Panc1 (cell line): ENCODE results near the gene KRT85. TPM values are rescaled to one million over a fixed set of nuclear protein-coding genes. Genes with fewer than 3 reads are reported as not detected.

Source experiments
- ATAC-seq: fragments of 200-7000 bp; cut with Tn5 transposase; 2 replicates; pipeline ENCODE4 v1.9.1; 2020; ENCODE audit warnings: mild to moderate bottlenecking, moderate library complexity
- BruUV-seq: library from RNA; stranded (reverse); fragments of 400-500 nt; replicated peaks from 2 replicates; lab custom pipeline; 2021; lab: Mats Ljungman, UMichigan
- CTCF ChIA-PET: fragments of 300-600 bp; sonication (Branson Sonifier 250); formaldehyde crosslinking; loops from one replicate; lab custom pipeline; 2022; ENCODE audit warnings: antibody characterized with exemption; lab: Charles Lee
- POLR2A ChIA-PET: fragments of 300-600 bp; sonication (Branson Sonifier 250); formaldehyde crosslinking; loops from one replicate; lab custom pipeline; 2022; ENCODE audit warnings: antibody characterized with exemption; lab: Charles Lee
- DNase-seq: peaks from one replicate; pipeline ENCODE4 v3.0.0-alpha.2; 2010; ENCODE audit warnings: low read depth, low spot score
- H3K27ac ChIP-seq: 2 replicates; pipeline ENCODE4 v1.5.1; 2011; ENCODE audit warnings: mild to moderate bottlenecking, low read length, inconsistent platforms
- H3K27me3 ChIP-seq: fragments of 200-500 bp; sonication (Bioruptor generic); 2 replicates; pipeline ENCODE4 v1.6.0; 2014; ENCODE audit warnings: low read length, inconsistent platforms; ENCODE audit not compliant: control insufficient read depth, insufficient read depth
- H3K36me3 ChIP-seq: fragments of 200-500 bp; sonication (Bioruptor generic); 2 replicates; pipeline ENCODE4 v1.5.1; 2014; ENCODE audit warnings: inconsistent platforms, mild to moderate bottlenecking, low read length, moderate library complexity; ENCODE audit not compliant: control insufficient read depth, insufficient read depth
- H3K4me1 ChIP-seq: 2 replicates; pipeline ENCODE4 v1.5.1; 2011; ENCODE audit warnings: inconsistent platforms, mild to moderate bottlenecking, low read length, moderate library complexity; ENCODE audit not compliant: control insufficient read depth, insufficient read depth
- H3K4me3 ChIP-seq, 2 experiments: 2 replicates each; pipeline ENCODE4 v1.5.1; 2011 to 2012; ENCODE audit warnings: low read depth in 2 of 2, low read length in 2 of 2, mild to moderate bottlenecking in 2 of 2, inconsistent platforms in 1 of 2, moderate library complexity in 1 of 2
- H3K9me3 ChIP-seq: fragments of 200-500 bp; sonication (Bioruptor generic); 2 replicates; pipeline ENCODE4 v1.5.1; 2014; ENCODE audit warnings: low read depth, mild to moderate bottlenecking, inconsistent platforms, low read length, moderate library complexity; ENCODE audit not compliant: control insufficient read depth, insufficient read depth
- POLR2AphosphoS5 ChIP-seq: IDR thresholded peaks from 2 replicates; pipeline ENCODE4 v1.6.1; 2012; ENCODE audit warnings: mild to moderate bottlenecking, low read depth, low read length, moderate library complexity
- SIN3A ChIP-seq: IDR thresholded peaks from 2 replicates; pipeline ENCODE4 v1.6.1; 2012; ENCODE audit warnings: low read depth, mild to moderate bottlenecking, low read length, moderate library complexity, borderline replicate concordance; ENCODE audit not compliant: insufficient read depth
- TCF7L2 ChIP-seq: IDR thresholded peaks from 2 replicates; pipeline ENCODE4 v1.6.1; 2011; ENCODE audit warnings: mild to moderate bottlenecking, low read depth, low read length, inconsistent platforms
- in situ Hi-C: cut with HindIII; loops from 2 replicates; pipeline ENCODE4 v1.10.0; 2016; ENCODE audit warnings: low sequenced_read_pairs, low pct_unique_long_range_greater_than_20kb
- intact Hi-C: fragments of 100-400 bp; cut with micrococcal nuclease; formaldehyde crosslinking; loops from one replicate; pipeline ENCODE4 v1.10.0; 2022; ENCODE audit not compliant: unreplicated experiment
- total RNA-seq: library from RNA; stranded (reverse); gene quantifications from one replicate; pipeline ENCODE4 v1.2.1, GENCODE V29; 2021; ENCODE audit not compliant: unreplicated experiment
- TF ChIP-seq, protein P1 (sequence below), 2 experiments: IDR thresholded peaks; 2 replicates each; pipeline ENCODE4 v1.6.1; 2011 to 2012; ENCODE audit warnings: low read depth in 2 of 2, control low read depth in 1 of 2, low read length in 1 of 2, mild to moderate bottlenecking in 1 of 2, moderate library complexity in 1 of 2; ENCODE audit not compliant: insufficient read depth in 1 of 2
- TF ChIP-seq, protein P2 (sequence below): fragments of 450-650 bp; IDR thresholded peaks from 2 replicates; pipeline ENCODE4 v1.5.1; 2017; ENCODE audit warnings: mild to moderate bottlenecking

Gene KRT85
- total RNA-seq, 1 experiment from 2014 or later: not detected

DNA sequence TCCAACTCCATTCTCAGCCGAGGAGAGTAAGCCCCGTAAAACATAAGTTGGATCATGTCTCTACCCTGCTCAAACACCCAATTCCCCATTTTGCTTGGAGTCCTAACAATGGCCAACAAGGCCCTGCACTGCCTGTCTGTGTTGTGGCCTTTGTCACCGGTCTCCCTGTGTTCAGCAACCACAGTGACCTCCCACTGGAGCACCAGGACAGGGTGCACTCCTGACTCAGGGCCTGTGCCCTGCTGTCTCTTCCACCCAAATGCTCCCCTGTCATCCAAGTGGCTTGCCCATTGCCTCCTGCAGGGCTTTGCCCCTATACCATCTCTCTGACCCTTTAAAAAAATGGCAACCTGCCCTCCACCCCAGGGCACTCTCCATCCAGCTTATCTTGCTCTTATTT is 4.4 kb upstream of the KRT85 start:
- ATAC-seq (no peak), DNase-seq (no peak)
- in situ Hi-C loops (no loop called here), intact Hi-C loops (loop anchor here (5.0 to 10.0 kb wide), 2 partner anchors 217 to 506 kb away; no protein-coding TSS in a partner anchor)
- TF ChIP-seq TCF7L2 (no peak), POLR2AphosphoS5 (no peak), SIN3A (no peak)
- TF ChIP-seq, protein P1, sequence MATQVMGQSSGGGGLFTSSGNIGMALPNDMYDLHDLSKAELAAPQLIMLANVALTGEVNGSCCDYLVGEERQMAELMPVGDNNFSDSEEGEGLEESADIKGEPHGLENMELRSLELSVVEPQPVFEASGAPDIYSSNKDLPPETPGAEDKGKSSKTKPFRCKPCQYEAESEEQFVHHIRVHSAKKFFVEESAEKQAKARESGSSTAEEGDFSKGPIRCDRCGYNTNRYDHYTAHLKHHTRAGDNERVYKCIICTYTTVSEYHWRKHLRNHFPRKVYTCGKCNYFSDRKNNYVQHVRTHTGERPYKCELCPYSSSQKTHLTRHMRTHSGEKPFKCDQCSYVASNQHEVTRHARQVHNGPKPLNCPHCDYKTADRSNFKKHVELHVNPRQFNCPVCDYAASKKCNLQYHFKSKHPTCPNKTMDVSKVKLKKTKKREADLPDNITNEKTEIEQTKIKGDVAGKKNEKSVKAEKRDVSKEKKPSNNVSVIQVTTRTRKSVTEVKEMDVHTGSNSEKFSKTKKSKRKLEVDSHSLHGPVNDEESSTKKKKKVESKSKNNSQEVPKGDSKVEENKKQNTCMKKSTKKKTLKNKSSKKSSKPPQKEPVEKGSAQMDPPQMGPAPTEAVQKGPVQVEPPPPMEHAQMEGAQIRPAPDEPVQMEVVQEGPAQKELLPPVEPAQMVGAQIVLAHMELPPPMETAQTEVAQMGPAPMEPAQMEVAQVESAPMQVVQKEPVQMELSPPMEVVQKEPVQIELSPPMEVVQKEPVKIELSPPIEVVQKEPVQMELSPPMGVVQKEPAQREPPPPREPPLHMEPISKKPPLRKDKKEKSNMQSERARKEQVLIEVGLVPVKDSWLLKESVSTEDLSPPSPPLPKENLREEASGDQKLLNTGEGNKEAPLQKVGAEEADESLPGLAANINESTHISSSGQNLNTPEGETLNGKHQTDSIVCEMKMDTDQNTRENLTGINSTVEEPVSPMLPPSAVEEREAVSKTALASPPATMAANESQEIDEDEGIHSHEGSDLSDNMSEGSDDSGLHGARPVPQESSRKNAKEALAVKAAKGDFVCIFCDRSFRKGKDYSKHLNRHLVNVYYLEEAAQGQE (IDR thresholded peaks at IDR 0.05; ENCODE audit: insufficient read depth in 1 of 2, low read depth in 2 of 2, low read length in 1 of 2): no peak
- TF ChIP-seq, protein P2, sequence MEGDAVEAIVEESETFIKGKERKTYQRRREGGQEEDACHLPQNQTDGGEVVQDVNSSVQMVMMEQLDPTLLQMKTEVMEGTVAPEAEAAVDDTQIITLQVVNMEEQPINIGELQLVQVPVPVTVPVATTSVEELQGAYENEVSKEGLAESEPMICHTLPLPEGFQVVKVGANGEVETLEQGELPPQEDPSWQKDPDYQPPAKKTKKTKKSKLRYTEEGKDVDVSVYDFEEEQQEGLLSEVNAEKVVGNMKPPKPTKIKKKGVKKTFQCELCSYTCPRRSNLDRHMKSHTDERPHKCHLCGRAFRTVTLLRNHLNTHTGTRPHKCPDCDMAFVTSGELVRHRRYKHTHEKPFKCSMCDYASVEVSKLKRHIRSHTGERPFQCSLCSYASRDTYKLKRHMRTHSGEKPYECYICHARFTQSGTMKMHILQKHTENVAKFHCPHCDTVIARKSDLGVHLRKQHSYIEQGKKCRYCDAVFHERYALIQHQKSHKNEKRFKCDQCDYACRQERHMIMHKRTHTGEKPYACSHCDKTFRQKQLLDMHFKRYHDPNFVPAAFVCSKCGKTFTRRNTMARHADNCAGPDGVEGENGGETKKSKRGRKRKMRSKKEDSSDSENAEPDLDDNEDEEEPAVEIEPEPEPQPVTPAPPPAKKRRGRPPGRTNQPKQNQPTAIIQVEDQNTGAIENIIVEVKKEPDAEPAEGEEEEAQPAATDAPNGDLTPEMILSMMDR: no peak
- H3K4me1 ChIP-seq: no peaks in the 10 kb centered on the region; the same call in 1 of the 2 replicates
- ChIA-PET POLR2A (no interaction called here), CTCF (interaction anchor here (0.7 to 2.1 kb wide), 4 partner anchors 24 to 499 kb away, joined by 3 to 6 read pairs (median 4); no protein-coding TSS in a partner anchor)
- H3K36me3 ChIP-seq: no peaks in the 10 kb centered on the region
- H3K27ac ChIP-seq: no peak overlapping the region
- no peaks in the 10 kb centered on the region for H3K27me3 ChIP-seq
- no TSS peak for BruUV-seq
- H3K9me3 ChIP-seq: no peaks in the 10 kb centered on the region
- H3K4me3 ChIP-seq: no peak overlapping the region

DNA sequence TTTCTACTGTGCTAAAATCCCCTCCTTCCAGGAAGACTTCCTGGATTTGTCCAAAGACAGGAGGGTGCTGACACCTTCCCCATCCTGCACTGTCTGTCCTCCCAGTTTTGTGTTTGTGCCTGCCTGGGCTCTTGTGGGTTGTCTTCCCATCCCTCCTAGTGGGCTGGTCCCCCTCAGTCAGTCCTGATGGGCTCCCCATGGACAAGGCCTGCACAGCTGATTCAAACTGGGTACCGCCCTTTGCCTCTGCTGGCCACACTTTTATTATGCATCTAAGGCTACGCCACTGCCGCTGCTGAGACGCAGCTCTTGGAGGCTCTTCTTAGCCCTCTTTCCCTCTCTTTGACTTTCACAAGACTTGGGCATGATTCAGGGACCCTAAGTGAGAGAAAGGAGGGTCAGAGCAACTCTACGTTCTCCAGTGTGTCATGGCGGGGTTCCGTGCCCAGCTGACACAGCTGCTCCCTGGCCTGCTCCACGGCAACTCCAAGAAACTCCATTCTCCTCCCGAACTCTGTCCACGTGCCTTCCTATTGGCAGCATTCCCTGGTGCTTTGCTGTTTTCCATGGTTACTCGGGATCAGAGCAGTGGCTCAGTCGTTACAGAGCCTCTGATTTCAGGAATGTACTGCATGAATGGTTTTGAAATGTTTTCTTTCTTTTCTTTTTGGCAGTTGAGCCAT is 3.8 kb upstream of the KRT85 start:
- no peak for TF ChIP-seq TCF7L2
- TF ChIP-seq, protein P1 (IDR thresholded peaks at IDR 0.05; ENCODE audit: insufficient read depth in 1 of 2, low read depth in 2 of 2, low read length in 1 of 2): no peak
- no peak for TF ChIP-seq SIN3A
- TF ChIP-seq, protein P2: no peak
- TF ChIP-seq POLR2AphosphoS5: no peak
- in situ Hi-C loops: no loop called here
- DNase-seq (no peak), ATAC-seq (no peak)
- POLR2A ChIA-PET: no interaction called here
- H3K27ac ChIP-seq: no peak overlapping the region
- intact Hi-C loops: loop anchor here (5.0 to 10.0 kb wide), 2 partner anchors 216 to 506 kb away; no protein-coding TSS in a partner anchor
- BruUV-seq: no TSS peak
- no peak overlapping the region for H3K4me3 ChIP-seq
- CTCF ChIA-PET: interaction anchor here (1.8 to 2.1 kb wide), 2 partner anchors 495 to 499 kb away, joined by 4 to 6 read pairs; no protein-coding TSS in a partner anchor
- no peaks in the 10 kb centered on the region for H3K27me3 ChIP-seq
- H3K4me1 ChIP-seq: no peaks in the 10 kb centered on the region; the same call in 1 of the 2 replicates
- H3K36me3 ChIP-seq: no peaks in the 10 kb centered on the region
- H3K9me3 ChIP-seq: no peaks in the 10 kb centered on the region
